Dermis blood vessel endothelial cell (primary cell): ENCODE measurements around the gene KLRC3. TPM values are rescaled to one million over a fixed set of nuclear protein-coding genes. Genes with fewer than 3 reads are reported as not detected.
"Not testable (repeated sequence)": the region's sequence is repeated elsewhere in the genome, so short reads cannot be mapped to it uniquely, and the experiment has no call there.

Source experiments
- DNase-seq: peaks from one replicate; pipeline ENCODE4 v3.0.0; 2010
- total RNA-seq: library from RNA; depleted of rRNA; stranded (reverse); fragments of >200 nt; gene quantifications from 2 replicates; pipeline ENCODE4 v1.2.3, GENCODE V29; 2014

KLRC3 gene
- total RNA-seq, 1 donor from 2014 or later: not detected

DNA sequence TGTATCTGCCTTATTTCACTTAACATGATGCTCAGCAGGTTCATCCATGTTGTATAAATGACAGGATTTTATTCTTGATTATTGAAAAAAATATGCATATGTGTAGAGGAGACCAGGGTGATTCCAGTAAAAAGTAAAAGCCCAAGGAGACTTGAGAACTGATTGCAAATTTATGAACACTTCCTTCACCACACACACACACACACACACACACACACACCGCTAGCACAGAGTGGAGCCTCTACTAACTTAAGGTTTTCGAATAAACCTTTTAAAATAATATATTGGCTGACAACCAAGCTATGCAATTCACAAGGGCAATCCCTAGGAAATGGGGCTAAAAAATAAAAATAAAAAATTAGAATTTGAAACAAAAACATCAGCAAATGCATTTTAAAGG, 22.2 kb downstream of the KLRC3 start:
- no peak for DNase-seq

DNA sequence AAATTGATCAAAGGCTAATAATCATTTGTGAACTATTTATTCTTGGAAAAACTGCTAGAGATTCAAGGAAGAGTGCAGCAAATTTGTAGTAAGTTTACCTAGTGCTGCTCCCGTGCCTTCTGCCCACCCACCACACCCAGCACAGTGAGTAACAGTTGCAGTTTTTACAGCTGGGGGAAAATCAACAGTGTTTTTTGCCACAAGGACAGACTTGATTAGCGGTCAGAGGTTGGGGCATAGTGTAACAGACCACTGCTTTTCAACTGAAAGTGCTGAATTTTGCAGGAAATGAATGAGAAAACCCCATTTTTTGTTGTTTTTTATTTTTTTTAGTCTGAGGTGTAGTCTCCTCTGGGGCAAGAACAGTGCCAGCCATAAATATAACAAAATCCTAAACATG, 23.1 kb downstream of the KLRC3 start:
- DNase-seq: no peak

DNA sequence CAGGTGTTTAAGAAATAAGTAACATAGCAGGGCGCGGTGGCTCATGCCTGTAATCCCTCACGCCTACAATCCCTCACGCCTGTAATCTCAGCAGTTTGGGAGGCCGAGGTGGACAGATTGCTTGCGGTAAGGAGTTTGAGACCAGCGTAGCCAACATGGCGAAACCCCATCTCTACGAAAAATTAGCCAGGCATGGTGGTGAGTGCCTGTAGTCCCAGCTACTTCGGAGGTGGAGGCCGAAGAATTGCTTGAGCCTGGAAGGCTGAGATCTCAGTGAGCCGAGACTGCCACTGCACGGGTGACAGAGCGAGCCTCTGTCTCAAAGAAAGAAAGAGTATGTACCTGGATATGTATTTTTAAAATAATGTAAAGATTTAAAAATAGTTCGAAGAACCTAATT, 24.2 kb downstream of the KLRC3 start:
- DNase-seq: not testable (repeated sequence)

DNA sequence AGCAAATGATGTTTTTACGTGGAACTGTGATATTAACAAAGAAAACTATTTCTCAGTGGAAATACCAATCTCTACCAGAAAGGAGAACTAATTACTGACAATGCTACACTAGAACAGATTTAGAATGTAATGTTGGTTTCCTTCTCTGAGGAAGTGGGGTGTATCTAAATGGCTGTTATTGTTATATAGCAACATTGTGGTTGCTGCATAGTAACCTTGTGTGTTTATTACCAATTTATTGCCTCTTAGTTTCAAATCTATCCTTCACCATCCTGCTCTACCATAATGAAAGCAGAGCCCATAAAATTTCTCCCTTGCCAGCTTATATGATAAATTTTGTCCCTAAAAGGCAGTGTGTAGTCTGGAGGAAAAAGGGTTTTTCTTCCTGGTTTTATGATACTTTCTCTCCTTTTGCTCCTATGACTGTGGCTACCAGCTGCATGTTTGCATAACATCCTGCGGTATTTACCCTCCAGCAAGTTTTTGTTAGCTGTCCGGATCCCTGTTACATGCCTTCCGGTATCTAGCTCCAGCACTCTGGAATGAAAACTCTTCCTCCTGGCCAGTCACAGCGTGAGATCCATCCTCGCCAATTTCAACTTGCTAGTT, 24.9 kb downstream of the KLRC3 start:
- peak; percentile 23 for DNase-seq

DNA sequence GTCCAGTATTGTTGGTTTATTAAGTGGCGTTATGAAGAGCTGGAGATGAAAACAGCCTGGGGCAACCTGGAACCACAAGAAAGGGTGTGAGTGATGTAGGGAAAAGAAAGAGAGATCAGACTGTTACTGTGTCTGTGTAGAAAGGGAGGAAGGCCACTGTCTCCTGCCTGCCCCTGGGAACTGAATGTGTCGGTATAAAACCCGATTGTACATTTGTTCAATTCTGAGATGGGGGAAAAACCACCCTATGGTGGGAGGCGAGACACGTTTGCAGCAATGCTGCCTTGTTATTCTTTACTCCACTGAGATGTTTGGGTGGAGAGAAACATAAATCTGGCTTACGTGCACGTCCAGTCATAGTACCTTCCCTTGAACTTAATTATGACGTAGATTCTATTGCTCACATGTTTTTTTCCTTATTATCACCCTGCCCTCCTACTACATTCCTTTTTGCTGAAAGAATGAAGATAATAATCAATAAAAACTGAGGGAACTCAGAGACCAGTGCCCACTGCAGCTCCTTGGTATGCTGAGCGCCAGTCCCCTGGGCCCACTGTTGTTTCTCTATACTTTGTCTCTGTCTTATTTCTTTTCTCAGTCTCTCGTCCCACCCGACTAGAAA, 25.8 kb downstream of the KLRC3 start:
- not testable (repeated sequence) for DNase-seq

DNA sequence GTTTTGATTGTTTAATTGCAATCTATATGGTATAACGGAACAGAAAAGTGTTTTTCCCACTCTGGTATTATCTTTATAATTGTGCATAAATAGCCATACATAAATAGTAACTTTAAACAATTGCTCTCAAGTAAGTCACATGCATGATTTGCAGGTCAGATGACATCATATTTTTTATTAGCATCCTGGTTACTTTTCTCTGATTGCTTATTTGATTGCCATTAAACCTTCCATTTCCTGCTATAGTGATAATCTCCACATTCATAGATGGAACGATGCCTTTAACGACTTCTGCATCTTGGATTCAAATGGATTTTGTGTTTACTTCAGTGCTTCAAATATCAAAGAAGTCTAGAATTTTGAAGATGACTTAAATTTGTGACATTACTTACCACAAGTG, 27.1 kb downstream of the KLRC3 start:
- DNase-seq: no peak

DNA sequence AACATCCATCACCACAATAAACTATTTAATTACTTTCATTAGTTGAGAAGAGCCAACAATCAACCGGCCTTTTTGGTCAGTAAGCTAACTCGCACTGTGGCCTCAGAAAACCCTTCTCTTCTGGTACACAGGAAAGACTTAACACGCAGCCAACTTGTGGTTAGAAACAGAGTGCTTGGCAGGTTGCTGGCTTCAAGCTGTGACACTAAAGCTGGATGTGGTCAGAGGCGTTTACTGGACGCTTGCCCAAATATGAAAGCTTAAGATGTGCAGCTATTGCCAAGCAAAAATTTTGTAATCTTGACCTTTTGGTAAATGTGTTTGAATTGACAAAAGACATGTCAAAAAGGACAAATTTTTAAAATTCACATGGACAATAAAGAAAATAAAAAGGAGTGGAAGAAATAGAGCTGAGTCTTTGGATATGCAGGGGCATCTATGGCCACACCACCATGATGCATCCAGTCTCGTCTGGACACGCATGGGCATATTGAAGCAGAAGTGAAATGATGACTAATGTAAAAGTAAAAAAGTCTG, 27.9 kb downstream of the KLRC3 start:
- DNase-seq: peak; percentile 10

DNA sequence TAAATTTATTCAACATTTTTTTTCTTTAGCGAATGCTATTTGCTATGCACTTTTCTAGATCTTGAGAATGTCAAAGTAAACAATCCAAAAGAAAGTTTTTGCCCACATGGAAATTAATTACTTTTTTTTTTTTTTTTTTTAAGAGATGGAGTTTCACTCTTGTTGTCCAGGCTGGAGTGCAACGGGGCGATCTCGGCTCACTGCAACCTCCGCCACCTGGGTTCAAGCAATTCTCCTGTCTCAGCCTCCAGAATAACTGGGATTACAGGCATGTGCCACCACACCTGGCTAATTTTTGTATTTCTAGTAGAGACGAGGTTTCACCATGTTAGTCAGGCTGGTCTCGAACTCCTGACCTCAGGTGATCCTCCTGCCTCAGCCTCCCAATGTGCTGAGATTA, 29.4 kb downstream of the KLRC3 start:
- DNase-seq: not testable (repeated sequence)

DNA sequence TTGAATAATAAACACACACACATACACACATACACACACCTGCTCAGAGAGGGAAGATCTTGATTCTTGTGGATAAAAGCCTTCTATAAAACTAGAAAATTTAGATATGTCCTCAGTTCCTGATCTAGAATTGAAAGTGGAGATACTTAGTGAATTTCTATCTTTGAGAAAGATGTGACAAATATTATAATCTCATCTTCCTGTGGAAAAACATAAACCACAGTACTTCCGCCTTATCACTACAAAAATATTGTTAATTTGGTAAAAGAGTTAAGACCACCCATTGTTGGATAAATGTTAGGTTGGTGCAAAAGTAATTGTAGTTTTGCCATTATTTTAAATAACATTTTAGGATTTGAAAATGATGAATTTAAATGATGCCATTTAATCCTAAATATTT, 30.5 kb downstream of the KLRC3 start, which contains the start of gene KLRK1:
TSS of gene KLRK1 (minus strand) at position 138 of the 400 bp plus-strand sequence. CDS start 1,231 bp downstream, outside the sequence.
- DNase-seq: no peak

DNA sequence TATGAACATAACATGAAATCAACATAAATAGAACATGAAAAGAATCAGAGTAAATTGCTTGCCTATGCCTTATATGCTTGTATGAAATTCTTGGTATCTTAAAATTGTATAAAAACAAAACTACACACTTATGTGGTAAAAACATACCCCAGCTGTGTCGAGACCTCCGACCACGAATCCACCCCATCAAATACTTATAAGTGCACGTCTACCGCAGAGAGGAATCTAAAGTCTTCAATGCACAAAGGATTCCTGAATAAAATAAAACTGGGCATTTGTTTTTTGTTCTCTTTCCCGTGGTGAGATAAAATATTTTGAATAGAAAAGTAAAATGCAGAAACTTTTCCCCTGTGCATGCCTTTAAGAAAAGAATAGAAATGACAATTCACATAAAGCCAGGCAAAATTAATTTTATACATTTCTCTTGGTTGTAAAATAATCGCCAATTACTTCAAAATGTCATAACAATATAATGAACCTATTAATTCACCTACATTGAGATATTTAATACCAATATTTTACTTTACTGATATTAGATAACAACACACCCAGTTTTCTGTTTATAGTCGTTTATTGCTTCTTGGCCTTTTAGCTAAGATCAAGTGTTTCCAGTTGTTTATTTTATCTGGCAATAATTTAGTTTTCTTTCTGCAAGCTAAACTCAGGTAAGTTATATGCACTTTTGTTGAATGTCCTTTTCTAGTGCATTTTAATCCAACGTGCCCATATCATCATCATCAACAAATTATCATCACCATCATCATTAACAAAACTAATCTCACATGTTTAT, 31.6 kb downstream of the KLRC3 start:
- DNase-seq: no peak

DNA sequence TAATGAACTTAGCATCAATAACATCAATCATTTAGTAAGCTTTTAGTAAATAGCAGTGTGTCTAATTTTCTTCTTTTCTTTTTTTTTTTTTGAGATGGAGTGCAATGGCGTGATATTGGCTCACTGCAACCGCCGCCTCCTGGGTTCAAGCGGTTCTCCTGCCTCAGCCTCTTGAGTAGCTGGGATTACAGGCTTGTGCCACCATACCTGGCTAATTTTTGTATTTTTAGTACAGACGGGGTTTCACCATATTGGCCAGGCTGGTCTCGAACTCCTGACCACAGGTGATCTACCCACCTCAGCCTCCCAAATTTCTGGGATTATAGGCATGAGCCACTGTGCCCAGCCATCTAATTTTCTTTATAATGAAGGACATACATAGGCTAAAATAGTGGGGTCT, 32.9 kb downstream of the KLRC3 start:
- DNase-seq: not testable (repeated sequence)

DNA sequence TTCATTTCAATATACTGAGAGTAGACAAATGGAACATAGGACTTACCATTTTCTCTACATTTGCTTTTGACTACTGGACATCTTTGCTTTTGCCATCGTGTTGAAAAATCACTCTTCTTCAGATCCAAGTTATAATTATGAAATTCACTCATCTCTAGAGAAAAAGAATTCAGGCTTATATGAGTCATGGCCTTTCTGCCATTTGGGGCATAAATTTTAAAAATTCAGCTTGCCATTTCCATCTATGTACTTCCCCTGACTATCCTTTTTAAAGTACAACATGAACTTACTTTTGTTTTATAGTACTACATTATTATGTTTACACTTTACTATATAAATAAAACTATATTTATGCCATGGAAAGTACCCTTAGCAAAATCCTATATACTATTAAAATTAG, 33.5 kb downstream of the KLRC3 start:
- no peak for DNase-seq

DNA sequence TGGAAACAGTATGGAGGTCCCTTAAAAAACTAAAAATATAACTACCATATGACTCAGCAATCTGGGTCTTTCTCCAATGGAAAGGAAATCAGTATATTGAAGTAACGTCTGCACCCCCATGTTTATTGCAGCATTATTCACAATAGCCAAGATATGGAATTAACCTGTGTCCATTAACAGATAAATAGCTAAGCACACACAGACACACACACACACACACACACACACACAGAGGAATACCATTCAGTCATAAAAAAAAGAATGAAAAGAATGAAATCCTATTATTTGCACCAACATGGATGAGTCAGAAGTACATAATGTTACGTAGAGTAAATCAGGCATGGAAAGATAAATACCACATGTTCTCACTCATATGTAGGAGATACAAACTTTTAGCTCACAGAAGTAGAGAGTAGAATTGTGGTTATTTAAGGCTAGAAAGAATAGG, 35.2 kb downstream of the KLRC3 start:
- no peak for DNase-seq

DNA sequence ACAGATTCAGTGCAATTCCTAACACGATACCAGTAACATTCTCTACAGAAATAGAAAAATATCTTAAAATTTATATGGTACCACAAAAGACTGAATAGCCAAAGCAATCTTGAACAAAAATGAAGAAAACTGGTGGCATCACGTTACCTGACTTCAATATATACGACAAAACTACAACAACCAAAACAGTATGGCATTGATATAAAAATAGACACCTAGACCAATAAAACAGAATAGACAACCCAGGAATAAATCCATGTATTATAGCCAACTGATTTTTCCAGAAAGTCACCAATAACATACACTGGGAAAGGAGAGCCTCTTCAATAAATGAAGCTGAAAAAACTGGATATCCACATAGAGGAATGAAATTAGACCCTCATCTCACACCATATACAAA, 36.2 kb downstream of the KLRC3 start:
- no peak for DNase-seq

DNA sequence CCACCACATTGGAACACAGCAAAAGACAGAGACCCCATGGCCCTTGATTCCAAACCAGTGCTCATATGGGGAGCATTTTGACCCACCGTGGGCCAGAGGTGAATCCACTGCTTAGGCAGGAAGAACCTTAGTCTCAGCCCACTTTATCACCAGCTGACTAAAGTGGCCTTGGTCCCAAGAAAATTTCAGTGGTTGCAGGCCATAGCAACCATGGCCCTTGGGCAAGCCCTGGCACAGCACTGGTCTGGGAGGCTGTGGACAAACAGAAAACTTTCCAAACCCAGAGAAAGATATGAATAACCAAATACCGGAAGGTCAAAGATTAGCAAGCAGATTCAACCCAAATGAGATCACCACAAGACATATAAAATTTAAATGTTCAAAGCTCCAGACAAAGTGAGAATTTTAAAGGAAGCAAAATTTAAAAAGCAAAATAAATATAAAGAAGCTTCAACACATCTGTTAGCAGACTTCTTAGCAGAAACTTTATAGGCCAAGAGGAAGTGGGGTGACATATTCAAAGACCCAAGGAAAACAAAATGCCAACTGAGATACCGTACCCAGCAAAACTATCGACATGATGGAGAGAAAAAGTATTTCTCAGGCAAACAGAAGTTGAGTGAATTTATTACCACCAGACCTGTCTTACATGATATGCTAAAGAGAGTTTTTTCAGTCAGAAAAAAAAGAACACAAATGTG, 38.3 kb downstream of the KLRC3 start:
- no peak for DNase-seq

DNA sequence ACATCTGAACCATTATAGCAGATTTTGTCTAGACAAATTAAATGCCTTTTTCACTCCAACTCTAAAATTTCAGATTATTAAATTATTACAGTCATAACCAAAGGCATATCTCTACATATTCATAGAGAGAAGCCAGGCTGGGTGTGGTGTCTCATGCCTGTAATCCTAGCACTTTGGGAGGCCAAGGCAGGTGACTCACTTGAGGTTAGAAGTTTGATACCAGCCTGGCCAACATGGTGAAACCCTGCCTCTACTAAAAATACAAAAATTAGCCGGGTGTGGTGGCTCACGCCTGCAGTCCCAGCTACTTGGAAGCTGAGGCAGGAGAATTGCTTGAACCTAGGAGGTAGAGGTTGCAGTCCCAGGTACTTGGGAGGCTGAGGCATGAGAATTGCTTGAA, 41.7 kb downstream of the KLRC3 start:
- not testable (repeated sequence) for DNase-seq

DNA sequence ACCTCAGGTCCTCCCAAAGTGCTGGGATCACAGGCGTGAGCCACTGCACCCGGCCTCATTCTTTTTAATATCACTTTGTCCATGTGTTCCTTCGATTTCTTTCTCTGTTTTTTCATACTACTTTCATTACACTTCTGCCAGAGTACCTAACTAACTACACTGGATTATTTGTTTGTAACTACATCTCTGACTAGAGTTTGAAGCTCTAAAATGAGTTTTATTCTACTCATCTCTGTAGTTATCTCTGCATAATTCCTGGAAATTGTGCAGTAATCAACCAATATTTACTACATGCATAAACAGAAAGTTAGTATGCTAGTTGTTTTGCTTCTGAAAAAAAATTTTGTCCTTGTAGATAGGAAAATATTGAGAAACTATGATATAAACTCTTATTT, 45.8 kb downstream of the KLRC3 start:
- no peak for DNase-seq

DNA sequence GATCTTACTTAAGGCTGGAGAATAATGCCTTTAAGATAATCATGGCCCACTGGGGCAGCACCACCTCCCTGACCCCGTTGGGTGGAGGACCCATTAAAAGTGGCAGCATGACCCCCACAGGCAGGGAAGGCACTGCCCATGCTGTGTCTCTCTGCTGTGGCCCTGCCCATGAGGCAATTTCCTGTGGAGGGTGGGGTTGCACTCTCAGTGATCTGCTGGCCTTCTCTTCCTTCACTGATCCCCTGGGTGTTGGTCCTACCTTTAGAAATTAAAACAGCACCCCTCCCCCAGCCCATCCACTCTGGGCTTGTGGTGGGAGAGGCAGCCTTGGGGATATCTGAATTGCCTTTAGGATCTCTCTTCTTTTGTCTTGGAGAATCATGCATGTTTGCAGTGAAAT, 47.8 kb downstream of the KLRC3 start:
- DNase-seq: no peak

DNA sequence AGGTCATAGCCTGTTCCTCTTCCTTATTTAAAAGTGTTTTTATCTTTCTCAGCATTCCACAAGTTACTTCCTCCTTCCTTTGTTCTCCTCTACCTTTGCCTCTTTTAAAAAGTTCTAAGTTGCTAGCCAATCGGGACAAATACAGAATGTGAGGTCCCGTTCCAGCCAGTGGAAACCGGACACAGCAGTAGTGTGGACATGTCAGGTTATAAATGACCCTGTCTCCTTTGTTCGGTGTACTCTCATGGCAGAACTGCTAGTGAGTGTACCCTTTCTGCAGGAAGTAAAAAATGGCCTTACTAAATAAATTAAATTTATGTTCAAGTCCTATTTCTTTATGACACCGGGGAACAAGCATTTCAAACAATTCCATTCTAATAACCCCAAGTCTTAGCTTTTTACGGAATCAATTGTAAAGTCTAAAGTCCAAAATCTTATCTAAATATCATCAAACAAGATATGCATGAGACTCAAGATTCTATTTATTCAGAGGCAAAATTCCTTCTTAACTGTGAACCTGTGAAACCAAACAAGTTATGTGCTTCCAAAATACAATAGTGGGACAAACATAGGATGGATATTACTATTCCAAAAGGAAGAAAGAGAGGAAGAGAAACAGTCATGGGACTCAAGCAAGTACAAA, 48.4 kb downstream of the KLRC3 start:
- not testable (repeated sequence) for DNase-seq

DNA sequence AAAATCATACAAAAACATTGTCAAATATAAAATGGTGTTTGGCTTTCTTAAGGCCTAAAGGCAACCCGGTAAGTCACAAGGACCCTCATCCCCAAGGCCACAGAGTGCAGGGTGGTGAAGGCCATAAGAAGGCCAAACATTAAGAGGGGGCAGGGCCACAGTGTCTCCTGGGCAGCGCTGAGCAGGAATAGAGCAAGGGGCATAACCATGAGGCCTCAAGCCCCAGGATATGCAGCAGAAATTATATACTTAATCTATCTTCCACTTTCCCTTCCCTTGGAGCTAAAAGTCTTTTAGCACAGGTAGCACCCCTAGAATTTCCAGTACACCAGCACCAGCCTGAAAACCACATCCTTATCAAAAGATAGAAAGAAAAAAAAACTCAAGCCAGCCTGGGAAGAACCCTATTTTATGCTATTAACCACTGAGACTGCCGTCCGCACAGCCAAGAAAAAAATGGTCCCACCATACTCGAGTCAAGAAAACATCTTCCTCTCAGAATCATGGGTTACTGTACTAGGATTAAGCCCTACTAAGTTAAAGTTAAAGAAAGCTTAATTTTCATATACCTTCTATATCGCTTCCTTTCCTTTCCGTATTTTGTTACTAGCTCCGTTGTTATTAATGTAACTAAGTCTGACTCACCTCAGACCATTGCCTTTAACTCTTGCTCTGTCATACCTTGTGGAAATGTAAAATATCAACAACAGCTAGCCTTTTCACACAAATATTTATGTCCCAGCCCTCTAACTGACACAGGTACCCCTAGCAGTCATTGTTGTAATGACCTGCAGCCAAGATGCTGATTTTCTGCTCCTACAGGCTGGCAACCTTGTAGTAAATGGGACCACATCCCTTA, 50.6 kb downstream of the KLRC3 start:
- no peak for DNase-seq
